GM18861 (cell line): ENCODE results near the gene CRYBA1.

ENCODE experiments used
- ATAC-seq: cut with Tn5 transposase; IDR thresholded peaks from one replicate; pipeline ENCODE4 v1.9.1; 2021; ENCODE audit not compliant: unreplicated experiment

CRYBA1 gene

DNA sequence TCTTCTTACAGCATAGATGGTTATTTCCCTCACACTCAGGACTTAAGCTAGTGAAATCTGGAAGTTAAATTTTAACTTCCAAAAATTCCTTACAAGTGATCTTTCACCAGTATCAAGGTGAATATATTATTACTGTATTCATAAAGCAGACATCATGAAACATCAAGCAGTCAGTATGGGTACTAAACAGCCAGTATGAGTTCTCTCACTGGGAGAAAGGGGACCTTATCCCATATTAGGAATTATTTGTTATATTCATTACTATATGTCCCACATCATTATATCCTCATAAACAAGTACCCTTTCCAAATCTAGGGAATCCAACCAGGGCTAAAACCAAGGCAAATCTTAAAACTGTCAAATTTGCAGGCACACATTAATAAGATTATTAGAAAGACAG is 32.0 kb downstream of the CRYBA1 start:
- no peak for ATAC-seq

- no peak for ATAC-seq
These were observed 32.9 kb downstream of the CRYBA1 start for GRCh38 chr17:29279397-29280070.

DNA sequence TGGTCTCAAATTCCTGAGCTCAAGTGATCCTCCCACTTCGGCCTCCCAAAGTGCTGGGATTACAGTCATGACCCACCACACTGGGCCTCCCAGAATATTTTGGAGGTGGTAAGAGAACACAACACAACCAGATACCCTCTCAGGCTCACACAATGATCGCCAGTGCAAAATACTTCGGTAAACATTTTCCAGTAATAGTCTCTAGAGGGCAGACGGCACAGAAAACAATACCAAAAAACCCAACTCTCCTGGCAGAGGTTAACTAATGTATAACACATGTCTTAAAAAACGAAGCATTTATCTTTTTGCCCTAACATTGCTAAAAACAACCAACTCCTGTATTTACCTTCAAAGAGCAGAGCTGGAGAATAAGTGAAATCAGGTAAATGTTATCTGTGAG is 36.8 kb downstream of the CRYBA1 start:
- no peak for ATAC-seq

- no peak for ATAC-seq
These were observed 37.3 kb downstream of the CRYBA1 start for GRCh38 chr17:29283961-29284360.

GRCh38 chr17:29289852-29290251 is 43.2 kb downstream of the CRYBA1 start:
- no peak for ATAC-seq

DNA sequence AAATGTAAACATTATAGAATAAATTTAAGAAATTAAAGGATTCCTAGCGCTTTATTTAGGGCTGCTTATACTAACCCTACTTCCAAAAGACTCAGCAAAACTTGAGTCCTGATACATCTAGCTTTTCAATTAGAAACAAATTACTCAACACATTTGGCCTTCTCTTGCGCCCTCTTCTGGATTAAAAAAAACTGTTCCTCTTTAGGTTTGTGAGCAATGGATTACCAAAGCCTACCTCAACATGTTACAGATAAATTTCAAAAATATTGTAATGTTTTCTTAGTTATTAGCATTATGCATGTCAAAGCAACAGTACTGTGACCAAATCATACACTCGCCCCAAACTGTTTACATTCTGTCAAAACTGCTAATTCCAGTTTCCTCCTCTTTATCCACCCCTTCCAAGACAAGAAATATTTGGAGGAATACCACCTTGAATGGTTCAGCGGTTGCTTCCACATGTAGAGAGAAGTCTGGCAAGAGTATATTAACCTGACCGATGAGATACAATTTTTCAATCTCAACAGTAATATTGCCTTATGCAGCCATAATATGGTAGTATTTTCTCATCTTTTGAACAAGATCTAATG is 44.6 kb downstream of the CRYBA1 start:
- ATAC-seq = no peak

DNA sequence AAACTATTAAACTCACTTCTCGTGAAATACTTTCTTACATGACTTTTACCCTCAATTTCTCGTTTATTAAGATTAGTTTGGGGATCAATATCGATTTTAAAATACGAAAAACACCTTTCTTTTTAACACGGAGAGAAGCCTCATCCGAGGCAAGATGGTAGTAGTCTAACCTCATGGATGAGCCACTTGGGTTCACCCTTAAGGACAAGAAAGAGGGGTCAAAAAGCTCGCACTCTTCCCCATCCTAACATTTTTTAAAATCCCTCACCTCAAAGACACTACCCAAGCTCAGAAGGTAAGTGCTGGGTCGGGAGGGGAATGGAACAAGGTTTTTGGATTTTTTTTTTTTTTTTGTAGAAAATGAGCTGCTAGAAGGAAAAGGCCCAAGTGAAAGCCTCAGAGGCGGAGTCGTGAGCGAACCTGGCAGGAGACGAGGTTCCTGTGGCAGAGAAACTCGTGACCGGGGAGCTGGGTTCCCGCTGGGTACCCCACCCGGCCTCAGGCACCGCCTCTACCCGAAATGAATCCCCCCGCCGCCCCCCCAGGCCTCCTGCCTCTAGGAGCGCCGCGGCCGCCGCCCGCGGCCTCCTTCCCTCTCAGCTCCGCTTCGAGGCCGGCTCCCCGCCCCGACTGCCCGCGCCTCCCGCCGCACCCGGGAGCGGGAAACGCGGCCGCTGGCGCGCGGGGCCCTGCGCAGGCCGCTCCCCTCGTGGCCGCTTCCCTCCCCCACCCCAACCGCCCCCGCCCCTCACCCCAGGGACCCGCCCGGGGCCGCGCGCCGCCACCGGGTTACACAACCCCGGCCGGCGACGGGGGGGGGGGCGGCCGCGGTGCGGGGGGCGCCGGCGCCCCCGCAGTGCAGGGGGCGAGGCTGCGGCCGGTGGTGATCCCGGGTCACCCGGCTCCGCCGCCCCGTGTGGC is 45.7 kb downstream of the CRYBA1 start:
- no peak for ATAC-seq

- ATAC-seq = no peak
These were observed 46.6 kb downstream of the CRYBA1 start for GRCh38 chr17:29292992-29293889.

DNA sequence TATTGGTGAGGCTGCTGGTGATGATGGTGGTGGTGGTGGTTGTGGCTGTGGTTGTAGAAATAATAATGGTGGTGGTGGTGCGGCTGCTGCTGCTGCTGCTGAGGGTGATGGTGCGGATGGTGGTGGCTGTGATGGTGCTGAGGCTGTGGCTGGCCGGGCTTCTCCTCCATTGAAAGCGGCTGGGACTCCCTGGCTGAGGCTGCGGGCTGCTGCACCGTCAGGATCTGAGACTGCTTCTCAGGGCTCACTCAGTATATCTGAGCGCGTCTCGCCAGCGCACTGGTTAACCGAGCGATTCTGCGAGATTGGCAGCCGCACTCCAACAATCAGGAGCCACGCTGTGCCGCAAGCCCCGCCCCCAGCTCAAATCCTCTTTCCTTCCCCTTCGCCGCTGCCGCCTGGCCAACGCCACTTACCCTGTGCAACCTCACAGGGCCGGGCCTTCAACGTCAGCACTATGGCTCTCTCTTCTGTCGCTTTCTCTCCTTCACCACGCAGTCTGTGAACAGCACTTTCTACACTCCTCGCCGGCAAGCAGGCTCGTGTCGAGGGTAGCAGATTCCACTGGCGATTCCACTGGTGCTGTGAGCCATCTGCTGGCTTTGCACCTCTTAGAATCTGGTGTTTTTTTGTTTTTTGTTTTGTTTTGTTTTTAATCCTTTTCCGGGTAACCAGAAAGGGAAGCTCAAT is 47.4 kb downstream of the CRYBA1 start, which contains the start of gene NUFIP2:
NUFIP2 (minus strand) TSS at position 259 of the 690 bp plus-strand sequence; CDS start at position 170, 89 bp downstream.
- peak; percentile 78 for ATAC-seq

DNA sequence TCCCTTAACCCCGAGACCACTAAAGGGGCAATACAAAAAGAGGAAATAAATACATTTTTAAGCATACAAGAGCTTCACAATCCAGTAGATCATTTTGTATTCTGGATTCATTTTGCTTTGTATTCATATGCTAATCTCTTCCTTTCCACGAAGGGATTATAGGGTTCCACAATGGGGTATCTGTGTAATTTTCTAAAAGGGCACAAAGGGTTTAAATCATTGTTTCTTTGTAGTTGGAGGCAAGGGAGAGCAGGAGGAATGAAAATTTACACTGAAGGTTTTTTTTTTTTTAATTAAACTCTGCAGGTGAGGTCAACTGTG is 47.9 kb downstream of the CRYBA1 start:
- ATAC-seq = no peak

DNA sequence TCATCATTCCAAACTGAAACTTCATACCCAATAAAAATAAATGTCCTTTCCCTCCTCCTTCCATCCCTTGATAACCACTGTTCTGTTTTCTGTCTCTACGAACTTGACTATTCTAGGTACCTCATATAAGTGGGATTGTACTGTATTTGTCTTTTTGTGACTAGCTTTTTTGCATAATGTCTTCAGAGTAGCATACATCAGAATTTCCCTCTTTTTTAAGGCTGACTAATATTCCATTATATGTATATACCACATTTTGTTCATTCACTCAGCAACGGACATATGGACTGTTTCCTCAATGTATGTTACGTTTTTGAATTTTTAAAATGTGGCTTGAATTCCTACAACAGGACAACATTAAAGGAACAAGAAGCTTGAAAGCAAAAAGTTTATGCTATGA is 48.8 kb downstream of the CRYBA1 start:
- no peak for ATAC-seq

- no peak for ATAC-seq
These were observed 52.4 kb downstream of the CRYBA1 start for GRCh38 chr17:29299031-29299430.

DNA sequence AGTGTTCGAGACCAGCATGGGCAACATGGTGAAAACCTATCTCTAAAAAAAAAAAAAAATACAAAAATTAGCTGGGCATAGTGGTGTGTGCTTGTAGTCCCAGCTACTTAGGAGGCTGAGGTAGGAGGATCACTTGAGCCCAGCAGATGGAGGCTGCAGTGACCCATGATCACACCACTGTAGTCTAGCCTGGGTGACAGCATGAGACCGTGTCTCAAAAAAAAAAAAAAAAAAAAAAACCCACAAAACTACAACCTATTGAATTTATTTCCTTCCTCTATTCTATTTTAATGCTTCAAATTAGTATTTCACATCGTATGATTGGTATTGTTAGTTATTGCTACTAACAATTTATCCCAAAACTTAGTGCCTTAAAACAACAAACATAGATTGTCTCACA is 56.7 kb downstream of the CRYBA1 start:
- ATAC-seq = no peak
